NCI-H1105 (cell line): Measurements from ENCODE around the gene PRMT7.
"Not testable (repeated sequence)": the region's sequence is repeated elsewhere in the genome, so short reads cannot be mapped to it uniquely, and the experiment has no call there.

ENCODE experiments used
- DNase-seq: peaks from one replicate; lab custom pipeline; 2025; lab: John Stamatoyannopoulos, UW

The PRMT7 gene

DNA sequence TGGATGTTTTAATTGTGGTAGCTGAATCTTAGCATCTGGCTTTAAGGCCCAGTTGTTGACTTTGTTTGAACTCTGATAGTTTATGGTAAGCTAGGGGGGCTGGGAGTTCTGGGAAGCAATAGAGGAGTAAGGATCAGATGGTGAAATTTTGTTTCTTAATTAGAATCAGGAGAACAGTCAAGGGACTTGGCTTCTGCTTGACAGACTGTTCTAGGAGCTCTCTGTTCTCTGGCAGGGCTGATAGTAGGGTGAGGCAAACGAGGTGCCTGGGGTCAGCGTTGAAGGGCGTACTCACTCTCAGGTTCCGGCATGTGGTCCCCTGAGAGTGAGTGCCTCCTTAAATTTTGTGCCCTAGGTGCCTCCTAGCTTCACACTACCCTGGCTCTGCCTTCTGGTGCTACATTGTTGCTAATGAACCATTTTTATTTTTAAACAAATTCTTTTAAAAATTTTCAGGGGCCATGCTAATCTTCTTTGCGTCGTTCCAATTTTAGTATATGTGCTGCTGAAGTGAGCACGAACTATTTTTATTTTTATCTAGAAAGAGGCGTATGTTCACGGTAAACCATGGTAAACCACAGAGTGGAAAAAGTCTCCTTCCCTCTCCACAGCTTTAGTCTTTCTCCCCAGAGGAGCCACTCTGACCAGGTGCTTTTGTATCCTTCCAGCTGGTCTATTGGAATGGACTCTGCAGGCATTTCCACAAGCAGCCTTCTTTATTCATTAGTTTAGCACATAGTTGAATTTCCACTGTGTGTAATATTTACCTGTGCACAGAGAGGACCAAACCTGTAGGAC, 26.8 kb upstream of the PRMT7 start:
- no peak for DNase-seq

DNA sequence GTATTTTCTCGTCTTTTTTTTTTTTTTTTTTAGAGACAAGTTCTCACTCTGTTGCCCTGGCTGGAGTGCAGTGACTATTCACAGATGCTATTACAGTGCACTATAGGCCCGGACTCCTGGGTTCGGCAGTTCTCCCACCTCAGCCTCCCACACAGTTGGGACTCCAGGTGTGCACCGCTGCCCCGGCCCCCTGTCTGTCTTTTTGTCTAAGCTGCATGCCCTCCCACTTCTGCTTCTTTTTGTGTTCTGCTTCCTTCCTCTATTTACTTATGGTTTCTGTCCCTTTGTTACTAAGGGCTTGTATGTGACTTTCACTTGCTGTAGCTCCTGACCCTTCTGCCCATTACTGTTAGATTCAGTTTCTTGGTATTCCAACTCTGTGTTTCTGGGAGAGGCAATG, 26.0 kb upstream of the PRMT7 start:
- DNase-seq, result no peak

DNA sequence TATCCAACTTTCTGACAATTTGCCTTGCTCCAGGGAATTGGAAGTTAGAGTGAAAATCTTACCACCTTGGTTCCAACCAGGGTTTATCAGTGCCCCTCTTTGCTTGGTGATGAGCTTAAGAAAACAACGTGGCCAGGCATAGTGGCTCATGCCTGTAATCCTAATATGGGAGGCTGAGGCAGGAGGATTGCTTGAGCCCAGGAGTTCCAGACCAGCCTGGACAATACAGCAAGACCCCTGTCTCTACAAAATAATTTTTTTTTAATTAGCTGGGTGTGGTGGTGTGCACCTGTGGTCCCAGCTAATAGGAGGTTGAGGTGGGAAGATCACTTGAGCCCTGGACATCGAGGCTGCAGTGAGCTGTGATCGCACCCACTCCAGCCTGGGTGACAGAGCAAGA, 25.1 kb upstream of the PRMT7 start:
- no peak for DNase-seq

DNA sequence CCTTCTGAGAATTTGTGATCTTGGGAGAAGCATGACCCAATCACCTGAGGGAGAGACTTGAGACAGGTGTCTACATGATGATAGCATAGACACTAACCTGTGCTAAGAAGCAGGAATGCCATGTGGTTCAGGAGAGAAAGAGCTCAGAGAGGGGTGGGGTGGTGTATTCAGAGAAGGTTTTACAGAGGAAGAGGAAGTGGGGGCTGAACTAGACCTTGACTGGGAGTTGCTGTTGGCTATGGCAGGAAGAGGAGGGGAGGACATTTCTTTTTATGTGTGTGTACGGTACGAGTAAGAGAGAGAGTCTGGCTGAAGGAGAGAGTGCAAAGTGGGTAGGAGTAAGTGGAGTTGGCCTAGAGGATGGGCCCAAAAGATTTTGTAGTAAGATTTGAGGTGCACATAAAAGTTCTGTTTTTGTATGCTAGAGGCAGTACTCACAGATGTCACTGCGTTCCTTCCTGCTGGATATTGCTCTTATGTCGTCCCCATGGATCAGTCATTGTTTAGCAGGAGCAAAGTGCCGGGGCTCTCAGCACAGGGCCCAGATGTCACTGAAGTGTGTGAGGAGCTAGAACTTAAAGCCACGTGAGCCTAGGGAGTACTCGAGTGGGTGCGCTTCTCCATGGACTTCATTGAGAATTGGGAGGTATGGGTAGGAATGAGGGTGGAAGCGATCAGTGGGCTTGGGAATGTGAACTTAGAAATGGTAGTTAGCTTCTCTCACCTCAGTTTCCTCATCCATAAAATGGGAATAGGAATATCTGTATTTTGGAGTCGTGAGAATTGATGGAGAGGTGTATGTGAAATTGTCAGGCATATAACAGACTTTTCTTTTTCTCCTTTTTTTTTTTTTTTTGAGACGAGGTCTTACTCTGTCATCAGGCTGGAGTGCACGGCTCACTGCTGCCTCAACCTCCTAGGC, 24.4 kb upstream of the PRMT7 start:
- DNase-seq, result no peak

DNA sequence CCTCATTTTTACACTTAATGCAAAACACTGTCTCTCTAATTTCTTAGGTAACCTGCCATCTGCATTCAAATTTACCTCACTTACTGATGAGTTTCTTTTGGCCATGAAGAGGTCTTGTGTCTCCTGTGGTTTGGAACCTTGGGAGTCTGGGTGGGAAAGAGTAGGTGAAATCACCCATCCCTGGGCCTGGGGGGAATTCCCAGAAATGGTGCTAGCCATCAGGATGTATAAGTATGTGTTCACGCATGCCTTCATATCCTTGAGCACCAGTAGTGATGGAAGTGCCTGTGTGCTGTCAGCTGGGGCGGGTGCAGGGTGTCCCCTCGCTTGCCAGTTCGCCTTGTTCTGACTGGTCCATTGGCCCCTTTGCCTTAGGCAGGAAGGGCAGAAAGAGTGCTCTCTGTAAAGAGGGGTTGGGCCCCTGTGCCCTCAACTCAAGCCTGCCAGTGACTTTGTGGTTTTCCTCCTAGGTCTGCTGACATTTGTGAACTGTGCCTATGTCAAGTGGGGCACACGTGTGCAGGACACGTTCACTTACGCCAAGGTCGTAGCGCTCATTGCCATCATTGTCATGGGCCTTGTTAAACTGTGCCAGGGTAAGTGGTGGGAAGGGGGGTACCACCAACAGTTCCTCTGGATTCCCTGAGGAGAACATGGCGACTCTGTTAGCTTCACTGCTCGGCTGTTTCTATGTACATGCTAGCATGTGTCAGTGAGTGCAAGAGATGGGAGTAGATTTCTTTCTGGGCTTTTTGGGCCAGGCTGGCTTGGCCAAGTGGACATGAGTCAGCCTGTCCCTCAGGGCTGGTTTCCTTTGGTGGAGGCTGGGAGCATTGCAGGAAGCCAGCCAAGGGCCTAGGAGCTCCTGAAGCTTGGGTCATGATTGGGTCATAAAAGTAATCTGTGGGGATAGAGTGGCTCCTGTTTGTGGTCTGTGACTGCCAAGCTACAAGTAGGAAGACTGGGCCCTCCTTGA, 23.3 kb upstream of the PRMT7 start:
- DNase-seq, result no peak

DNA sequence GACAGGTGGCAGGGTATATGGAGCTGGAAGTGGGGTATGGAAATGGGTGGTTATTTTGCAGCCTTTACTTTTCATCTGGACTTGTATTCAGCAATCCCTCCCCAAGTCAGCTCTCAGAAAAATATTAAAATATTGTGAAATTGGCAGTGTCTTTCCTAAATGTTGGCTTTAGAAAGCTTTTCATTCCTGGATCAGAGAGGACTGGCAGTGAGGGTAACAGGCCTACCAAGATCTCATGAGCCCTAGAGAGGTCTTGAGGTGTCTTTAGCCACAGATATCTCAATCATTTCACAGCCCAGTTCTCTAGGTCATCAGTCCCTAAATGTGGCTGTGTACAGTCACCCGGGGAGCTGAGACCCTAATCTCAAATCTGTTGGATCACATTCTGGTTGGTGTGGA, 22.6 kb upstream of the PRMT7 start:
- DNase-seq, result no peak

DNA sequence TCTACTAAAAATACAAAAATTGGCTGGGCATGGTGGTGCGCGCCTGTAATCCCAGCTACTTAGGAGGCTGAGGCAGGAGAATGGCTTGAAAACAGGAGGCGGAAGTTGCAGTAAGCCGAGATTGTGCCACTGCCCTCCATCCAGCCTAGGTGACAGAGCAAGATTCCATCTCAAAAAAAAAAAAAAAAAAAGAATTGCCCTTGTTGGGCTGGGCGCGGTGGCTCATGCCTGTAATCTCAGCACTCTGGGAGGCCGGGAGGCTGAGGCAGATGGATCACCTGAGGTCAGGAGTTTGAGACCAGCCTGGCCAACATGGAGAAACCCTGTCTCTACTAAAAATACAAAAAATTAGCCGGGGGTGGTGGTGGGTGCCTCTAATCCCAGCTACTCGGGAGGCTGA, 22.0 kb upstream of the PRMT7 start:
- not testable (repeated sequence) for DNase-seq

DNA sequence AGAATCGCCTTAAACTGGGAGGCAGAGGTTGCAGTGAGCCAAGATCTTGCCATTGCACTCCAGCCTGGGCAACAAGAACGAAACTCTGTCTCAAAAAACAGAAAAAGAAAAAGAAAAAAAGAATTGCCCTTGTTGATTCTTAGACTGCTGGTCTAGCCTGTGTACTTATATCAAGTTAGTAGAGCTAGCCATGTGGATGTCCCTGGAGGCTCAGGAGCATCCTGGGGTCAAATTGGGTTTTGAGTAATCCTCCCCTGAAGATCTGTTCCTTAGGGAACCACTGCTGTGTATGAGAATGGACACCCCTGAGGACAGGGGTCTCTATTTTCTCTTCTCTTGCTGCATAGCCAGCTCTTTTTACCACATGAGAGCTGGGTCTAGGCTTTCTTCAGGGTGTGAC, 21.6 kb upstream of the PRMT7 start:
- no peak for DNase-seq

DNA sequence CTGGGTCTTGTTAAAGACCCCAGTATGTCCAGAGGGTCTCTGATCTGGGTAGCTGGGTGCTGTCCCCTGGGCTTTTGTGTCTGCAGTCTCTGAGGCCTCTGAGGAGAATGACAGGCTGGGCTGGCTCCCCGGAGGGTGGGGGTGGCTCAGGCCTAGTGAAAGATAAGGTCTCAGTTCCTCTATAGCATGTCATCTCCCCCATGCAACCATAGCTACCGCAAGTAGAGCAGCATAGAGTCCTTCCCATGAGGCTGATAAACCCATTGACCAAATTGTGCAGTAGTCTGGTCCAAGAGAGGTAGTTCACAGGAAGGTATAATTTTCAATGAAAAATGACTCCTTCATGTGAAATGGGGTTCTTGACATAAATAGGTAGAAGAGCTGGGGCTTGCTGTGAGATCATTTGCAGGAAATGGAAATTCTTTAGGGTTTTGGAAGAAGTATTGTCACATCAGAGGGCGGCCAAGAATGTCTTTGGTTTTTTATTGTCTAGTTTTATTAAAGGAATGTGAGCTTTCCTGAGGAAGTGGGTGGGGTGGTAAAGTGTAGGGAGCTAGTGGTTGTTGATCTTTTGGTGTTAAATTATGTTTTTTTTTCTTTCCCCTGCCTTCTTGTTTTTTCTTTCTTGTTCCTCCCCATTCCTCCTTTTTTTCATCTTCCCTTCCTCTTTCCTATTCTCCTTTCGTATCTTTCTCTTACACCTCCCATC, 21.0 kb upstream of the PRMT7 start:
- no peak for DNase-seq

DNA sequence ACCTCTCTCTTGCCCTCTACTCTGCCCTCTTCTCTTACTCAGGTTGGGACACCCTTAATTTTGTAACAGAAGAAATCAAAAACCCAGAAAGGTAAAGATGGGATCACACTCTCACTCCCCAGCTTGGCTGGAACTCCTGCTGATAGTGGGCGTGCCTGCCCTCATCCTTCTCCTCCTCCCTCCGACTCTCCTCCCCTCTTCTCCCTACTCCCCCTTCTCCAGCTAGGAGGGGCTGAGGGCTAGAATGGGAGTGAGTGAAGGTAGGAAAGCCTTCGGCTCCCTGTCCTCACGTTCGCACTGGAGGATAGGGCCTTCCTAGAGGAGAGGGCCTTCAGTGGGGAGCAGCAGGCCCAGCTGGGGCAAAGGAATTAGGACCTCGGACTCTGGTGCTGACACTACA, 20.4 kb upstream of the PRMT7 start:
- no peak for DNase-seq

DNA sequence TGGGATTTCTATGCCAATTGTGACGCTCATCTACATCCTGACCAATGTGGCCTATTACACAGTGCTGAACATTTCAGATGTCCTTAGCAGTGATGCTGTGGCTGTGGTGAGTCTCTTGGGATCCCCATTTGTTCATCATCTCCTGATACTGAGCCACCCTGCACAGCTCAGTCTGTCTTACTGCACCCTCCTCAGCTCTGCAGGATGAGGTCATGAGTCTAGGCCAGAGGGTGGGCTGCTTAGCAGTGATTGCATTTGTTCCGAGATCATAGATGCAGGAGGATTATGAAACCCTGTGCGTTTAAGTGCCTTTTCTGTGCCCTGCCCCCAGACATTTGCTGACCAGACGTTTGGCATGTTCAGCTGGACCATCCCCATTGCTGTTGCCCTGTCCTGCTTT, 19.6 kb upstream of the PRMT7 start:
- DNase-seq, result no peak

DNA sequence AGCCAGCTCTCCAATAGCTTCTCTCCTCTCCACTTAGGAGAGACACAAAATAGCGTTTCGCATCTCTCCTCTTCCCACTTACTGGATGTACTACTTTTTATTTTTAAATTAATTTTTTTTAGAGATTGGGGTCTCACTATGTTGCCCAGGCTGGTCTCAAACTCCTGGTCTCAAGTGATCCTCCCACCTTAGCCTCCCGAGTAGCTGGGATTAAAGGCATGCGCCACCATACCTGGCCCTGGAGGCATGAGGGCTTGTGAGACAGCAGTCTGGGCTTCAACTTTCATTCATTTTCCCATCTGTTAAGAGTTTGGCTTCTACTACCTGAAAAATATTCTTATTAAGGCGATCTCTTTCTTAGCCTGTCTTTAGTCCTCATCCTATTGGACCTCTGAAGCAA, 18.4 kb upstream of the PRMT7 start:
- no peak for DNase-seq

DNA sequence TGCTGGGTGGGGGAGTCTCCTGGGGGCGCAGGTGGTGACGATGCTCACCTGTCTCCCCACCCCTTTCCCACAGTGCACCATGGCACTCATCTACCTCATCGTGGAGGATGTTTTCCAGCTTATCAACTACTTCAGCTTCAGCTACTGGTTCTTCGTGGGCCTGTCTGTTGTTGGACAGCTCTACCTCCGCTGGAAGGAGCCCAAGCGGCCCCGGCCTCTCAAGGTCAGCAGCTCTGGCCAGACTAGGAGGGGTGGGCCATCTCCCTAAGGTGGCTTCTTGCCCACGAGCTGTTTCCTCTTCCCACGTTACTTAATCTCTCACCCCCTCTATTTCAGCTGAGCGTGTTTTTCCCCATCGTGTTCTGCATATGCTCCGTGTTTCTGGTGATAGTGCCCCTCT, 14.5 kb upstream of the PRMT7 start:
- no peak for DNase-seq

DNA sequence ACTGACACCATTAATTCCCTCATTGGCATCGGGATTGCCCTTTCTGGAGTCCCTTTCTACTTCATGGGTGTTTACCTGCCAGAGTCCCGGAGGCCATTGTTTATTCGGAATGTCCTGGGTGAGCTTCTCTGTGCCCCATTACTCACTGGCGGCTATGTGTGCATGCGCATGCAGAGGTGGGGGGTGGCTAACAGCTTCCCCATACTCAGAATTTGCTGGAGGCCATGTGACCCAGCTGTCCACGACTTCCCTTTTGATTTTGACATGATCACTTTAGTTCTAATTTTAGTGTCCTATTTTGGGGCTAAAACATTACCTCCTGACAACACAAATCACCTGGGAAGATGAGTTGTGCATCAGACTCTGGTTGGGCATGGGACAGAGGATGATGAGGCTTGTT, 14.1 kb upstream of the PRMT7 start:
- DNase-seq, result no peak

DNA sequence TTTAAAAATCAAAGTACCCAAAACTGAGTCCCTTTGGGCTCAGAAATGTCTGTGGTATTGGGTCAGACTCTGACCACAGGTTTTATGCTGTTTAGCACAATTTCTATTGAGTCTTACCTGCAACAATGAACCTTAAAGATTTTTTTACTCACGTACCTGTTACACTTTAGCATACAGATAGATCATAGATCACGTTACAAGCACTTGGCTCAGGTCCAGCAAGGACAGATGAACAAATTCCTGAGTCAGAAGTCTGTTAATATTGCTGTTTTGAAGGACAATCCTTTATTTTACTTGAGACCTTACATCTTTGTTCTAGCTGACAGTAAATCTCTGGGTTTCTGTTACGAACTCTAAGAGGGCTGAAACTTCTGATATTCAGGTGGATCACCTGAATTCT, 12.9 kb upstream of the PRMT7 start:
- DNase-seq, result no peak

DNA sequence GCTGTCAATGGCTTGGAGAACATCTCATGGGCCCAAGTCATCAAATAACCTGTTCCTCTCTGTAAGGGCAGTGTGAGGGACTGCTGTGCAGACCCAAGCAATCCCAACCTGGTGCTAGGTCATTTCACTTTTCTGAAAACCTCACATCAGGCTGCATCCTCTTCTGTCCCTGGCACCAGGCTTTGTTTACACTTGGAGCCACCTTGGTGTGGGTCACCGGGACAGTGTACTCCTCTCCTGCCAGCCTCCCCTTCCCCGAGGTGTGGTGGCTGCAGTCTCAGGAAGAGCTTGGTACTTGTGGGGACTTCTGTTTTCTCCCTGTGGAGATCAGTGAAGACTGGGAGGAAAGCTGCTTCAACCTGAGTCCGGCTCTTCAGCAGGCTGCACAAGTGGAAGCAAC, 12.5 kb upstream of the PRMT7 start:
- DNase-seq, result no peak

DNA sequence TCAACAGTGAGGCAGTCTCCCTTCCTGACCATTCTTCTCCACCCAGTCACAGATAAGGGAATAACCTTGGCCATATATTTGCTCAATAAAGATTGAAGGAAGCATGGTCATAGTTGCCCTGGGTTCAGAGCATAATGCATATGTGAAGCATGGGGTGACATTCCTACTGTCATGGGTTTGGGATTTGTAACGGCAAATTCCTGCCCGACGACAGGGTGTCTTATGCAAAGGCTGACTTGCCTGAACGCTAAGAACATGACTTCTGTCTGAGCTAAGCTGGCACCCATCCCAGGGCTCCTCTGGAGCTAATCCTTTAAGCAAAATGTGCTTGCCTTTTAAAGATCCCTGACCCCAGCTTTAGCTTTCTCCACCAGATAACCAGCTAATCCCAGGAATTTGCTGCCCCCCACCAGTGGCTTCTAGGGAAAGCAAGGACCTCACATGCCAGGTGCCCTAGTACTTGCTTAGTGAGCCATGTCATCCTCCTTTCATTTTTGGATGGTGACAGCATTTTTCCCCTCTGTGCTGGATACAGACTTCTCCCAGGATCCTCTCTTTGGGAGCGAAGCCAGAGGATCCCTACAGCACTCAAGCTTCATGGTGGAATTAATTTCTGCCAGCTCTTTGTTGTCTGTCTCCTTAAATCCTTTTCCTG, 11.8 kb upstream of the PRMT7 start:
- DNase-seq, result peak; percentile 22

DNA sequence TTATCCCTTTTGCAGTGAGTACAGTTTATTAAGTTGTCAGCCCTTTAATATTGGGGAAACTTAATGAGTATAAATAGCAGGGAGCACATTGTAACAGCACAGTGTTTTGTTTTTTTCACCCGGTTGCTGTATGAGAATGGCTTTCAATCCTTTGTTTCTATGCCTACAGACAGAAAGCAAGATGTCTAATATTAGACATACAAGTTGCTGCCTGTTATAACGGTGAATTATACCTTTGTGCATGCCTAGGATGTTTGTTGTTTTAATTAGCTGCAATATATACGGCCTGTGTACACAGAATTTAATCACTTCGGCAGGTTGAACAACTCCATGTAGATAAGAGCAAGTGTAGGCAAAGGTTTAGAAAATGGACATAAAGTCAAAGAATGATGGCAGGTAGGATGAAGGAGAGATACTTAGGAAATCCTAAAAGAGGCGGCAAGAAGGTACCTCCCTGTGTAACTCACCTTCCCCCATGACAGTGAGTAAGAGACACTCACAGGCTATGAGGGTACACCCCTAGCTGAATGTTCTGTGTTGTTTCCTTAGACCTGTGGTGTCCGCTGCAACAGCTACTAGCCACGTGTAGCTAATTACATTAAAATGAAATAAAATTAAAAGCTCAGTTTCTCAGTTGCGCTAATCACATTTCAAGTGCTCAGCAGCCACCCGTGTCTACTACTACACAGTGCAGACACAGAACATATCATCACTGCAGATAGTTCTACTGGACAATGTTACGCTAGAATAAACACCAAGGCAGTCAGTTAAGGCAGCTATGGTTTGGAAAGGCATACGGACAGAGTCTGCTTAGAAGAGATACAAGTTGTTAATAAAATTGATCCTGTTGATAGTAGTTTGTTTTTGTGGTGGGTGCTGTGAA, 11.0 kb upstream of the PRMT7 start:
- no peak for DNase-seq

DNA sequence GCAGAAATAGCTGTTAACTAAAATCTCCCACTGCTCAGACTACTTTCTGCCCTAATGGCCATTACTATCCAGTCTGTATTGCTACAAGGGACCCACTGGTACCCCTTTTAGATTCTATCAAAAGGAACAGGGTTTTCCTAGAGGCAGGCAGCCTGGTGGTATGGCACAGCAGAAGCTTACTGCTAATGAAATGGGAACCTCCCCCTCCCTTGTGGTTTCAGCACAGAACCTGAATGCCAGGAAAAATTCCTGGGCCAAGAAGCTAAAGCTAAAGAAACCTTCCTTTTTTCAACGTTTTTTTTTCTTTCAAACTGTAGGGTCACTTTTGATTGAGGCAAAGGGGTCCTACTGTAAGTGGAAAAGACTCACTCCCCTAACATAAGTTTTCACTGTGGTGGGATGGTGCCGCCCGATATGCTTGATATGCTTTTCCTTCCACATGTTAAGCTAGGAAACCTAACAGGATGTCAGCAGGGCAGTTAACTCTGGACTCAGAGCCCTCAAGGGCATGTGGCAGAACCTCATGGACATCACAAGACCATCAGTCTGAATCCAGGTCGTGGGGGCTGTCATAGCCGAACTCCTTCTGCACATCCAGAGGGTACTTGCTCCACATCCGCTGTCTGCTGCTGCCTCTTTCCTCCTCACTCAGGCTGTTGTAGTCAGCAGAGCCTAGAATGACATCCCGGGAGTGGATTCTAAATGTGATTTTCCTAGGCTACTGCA, 9.9 kb upstream of the PRMT7 start:
- no peak for DNase-seq
